Sigmoid colon (tissue), 7 donors: ENCODE measurements around the gene NXF3. TPM values are rescaled to one million over a fixed set of nuclear protein-coding genes. Genes with fewer than 3 reads are reported as not detected.
"Not testable (repeated sequence)": the region's sequence is repeated elsewhere in the genome, so short reads cannot be mapped to it uniquely, and the experiment has no call there.

ENCODE experiments used
- DNase-seq: peaks from one replicate; pipeline ENCODE4 v3.0.0-alpha.2; 2019
- H3K27ac ChIP-seq, 4 donors: fragments of 200-600 bp; sonication (generic); one replicate each; pipeline ENCODE4 v1.5.1; 2016 to 2019; ENCODE audit warnings: mild to moderate bottlenecking in 1 of 4
- H3K27me3 ChIP-seq, 3 donors: fragments of 200-600 bp; sonication (generic); one replicate each; pipeline ENCODE4 v1.5.1; 2019; ENCODE audit warnings: mild to moderate bottlenecking in 1 of 3
- H3K36me3 ChIP-seq, 4 donors: fragments of 200-600 bp; sonication (generic); one replicate each; pipeline ENCODE4 v1.5.1; 2016 to 2019
- H3K4me1 ChIP-seq, 4 donors: fragments of 200-600 bp; sonication (generic); one replicate each; pipeline ENCODE4 v1.5.1; 2017 to 2019
- H3K4me3 ChIP-seq, 4 donors: fragments of 200-600 bp; sonication (generic); one replicate each; pipeline ENCODE4 v1.5.1; 2017 to 2019; ENCODE audit warnings: mild to moderate bottlenecking in 2 of 4, moderate library complexity in 1 of 4
- H3K9me3 ChIP-seq, 4 donors: fragments of 200-600 bp in 3 of 4; sonication (generic) in 3 of 4; one replicate each; pipeline versions ENCODE4 v1.5.1 to v1.6.1; 2013 to 2019
- EP300 ChIP-seq, 4 donors: sonication (generic); formaldehyde crosslinking; IDR thresholded peaks; one replicate each; pipeline ENCODE4 v1.6.1; 2017; ENCODE audit warnings: antibody characterized with exemption in 4 of 4
- POLR2A ChIP-seq, 2 donors: fragments of 450-650 bp; IDR thresholded peaks; one replicate each; pipeline ENCODE4 v1.6.1; 2016; ENCODE audit warnings: antibody characterized with exemption in 2 of 2, mild to moderate bottlenecking in 2 of 2, moderate library complexity in 2 of 2
- POLR2AphosphoS5 ChIP-seq, 4 donors: sonication (generic); formaldehyde crosslinking; IDR thresholded peaks; one replicate each; pipeline ENCODE4 v1.6.1; 2017; ENCODE audit warnings: antibody characterized with exemption in 4 of 4
- WGBS, 2 donors: extraction: QIAGEN DNeasy Blood & Tissue Kit; methylation state at CpG; one replicate each; pipeline ENCODE4 v1.1.7; 2013; 5-methylcytosine and 5-hydroxymethylcytosine counted together
- intact Hi-C: fragments of 100-400 bp; cut with DNase I; formaldehyde crosslinking; loops from one replicate; pipeline ENCODE4 v1.15.1; 2023
- polyA plus RNA-seq, 3 donors: library from polyadenylated mRNA; stranded (reverse); fragments of 200-250 nt; gene quantifications; one replicate each; pipeline ENCODE4 v1.2.3, GENCODE V29; 2013
- total RNA-seq, 4 donors: library from RNA; depleted of rRNA; stranded (reverse); fragments of >200 nt; gene quantifications; one replicate each; pipeline ENCODE4 v1.1.0, GENCODE V29; 2016
- TF ChIP-seq, protein P1 (sequence below), 4 experiments: fragments of 450-650 bp in 3 of 4; fragments of 200-600 bp in 1 of 4; IDR thresholded peaks; one replicate each; pipeline ENCODE4 v1.5.1; 2016 to 2019; ENCODE audit warnings: antibody characterized with exemption in 4 of 4, mild to moderate bottlenecking in 3 of 4, moderate library complexity in 2 of 4
- donor health status: healthy with polysubstance abuse.
- donor health status: Bipolar disorder and iron deficiency.
- donor health status: healthy.

Gene NXF3, protein sequence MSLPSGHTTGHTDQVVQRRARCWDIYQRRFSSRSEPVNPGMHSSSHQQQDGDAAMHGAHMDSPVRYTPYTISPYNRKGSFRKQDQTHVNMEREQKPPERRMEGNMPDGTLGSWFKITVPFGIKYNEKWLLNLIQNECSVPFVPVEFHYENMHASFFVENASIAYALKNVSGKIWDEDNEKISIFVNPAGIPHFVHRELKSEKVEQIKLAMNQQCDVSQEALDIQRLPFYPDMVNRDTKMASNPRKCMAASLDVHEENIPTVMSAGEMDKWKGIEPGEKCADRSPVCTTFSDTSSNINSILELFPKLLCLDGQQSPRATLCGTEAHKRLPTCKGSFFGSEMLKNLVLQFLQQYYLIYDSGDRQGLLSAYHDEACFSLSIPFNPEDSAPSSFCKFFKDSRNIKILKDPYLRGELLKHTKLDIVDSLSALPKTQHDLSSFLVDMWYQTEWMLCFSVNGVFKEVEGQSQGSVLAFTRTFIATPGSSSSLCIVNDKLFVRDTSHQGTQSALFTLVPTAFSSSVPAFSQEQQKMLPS
- total RNA-seq (1 to 10 TPM in 1 of 4 donors, under 1 TPM in 1, not detected in 2; 0.36 to 1.2 TPM), polyA plus RNA-seq (under 1 TPM in 1 of 3 donors, not detected in 2; 0.15 TPM)

DNA sequence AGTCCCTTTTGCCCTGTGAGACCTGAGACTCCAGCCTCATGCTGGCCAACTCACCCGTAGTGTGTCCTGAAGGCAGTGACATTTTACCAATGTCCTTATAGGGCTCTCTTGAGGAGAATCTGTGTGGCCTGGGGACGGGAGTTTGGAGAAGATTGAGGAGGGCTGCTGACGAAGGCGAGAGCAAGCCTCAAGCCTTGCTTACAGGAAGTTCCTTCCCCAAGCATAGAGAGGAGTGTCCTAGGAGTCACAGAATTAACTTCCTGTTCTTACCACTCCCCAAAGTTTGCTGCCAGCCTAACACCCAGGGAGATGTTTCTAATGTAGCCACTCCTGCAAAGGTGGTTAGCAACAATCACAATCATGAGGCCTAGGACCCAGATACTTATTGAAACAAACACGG lies at the start of gene NXF3:
TSS of gene NXF3 (minus strand) at position 202 of the 400 bp plus-strand sequence. CDS start at position 82, 120 bp downstream.
- intact Hi-C loops: no loop called here
- no peaks in the 10 kb centered on the region for H3K9me3 ChIP-seq
- H3K4me3 ChIP-seq: no peak within 1 kb of the TSS
- no peak for TF ChIP-seq POLR2AphosphoS5 (IDR thresholded peaks at IDR 0.05)
- no peak for TF ChIP-seq POLR2A (IDR thresholded peaks at IDR 0.05)
- no peak for TF ChIP-seq EP300 (IDR thresholded peaks at IDR 0.05)
- TF ChIP-seq, protein P1, sequence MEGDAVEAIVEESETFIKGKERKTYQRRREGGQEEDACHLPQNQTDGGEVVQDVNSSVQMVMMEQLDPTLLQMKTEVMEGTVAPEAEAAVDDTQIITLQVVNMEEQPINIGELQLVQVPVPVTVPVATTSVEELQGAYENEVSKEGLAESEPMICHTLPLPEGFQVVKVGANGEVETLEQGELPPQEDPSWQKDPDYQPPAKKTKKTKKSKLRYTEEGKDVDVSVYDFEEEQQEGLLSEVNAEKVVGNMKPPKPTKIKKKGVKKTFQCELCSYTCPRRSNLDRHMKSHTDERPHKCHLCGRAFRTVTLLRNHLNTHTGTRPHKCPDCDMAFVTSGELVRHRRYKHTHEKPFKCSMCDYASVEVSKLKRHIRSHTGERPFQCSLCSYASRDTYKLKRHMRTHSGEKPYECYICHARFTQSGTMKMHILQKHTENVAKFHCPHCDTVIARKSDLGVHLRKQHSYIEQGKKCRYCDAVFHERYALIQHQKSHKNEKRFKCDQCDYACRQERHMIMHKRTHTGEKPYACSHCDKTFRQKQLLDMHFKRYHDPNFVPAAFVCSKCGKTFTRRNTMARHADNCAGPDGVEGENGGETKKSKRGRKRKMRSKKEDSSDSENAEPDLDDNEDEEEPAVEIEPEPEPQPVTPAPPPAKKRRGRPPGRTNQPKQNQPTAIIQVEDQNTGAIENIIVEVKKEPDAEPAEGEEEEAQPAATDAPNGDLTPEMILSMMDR (IDR thresholded peaks at IDR 0.05): no peak
- H3K36me3 ChIP-seq: no peaks in the 10 kb centered on the region
- 72 to 83% methylated on average over 5 of the region's 5 CpGs for WGBS, 2 donors
- H3K27ac ChIP-seq: no peak within 1 kb of the TSS
- H3K4me1 ChIP-seq: no peaks in the 10 kb centered on the region
- DNase-seq: no peak
- H3K27me3 ChIP-seq: no peaks in the 10 kb centered on the region

DNA sequence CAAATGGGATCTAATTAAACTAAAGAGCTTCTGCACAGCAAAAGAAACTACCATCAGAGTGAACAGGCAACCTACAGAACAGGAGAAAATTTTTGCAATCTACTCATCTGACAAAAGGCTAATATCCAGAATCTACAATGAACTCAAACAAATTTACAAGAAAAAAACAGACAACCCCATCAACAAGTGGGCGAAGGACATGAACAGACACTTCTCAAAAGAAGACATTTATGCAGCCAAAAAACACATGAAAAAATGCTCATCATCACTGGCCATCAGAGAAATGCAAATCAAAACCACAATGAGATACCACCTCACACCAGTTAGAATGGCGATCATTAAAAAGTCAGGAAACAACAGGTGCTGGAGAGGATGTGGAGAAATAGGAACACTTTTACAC lies 43.6 kb upstream of the NXF3 start:
- H3K27me3 ChIP-seq, H3K4me3 ChIP-seq, intact Hi-C loops, H3K27ac ChIP-seq, H3K4me1 ChIP-seq, H3K36me3 ChIP-seq, H3K9me3 ChIP-seq, DNase-seq: not testable (repeated sequence)
- WGBS, 2 donors: 67 to 93% methylated on average over 1 of the region's 2 CpGs

DNA sequence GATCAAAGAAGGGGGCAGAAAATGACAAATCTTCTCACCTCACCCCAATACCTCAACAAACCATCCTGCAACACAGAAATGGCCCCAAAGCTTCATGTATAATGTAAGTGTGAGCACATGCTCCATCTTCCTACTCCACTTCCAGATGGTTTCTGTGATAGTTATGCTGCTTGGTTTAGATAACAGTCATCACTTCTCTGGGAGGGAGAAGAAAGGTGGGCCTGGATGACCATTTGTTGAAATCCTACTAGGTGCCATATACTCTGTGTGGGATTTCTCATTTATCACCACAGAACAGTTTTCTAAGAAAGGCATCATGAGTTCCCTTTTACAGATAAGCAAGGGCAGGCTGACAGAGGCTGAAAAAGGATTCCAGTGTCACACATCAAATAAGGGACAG lies 31.3 kb upstream of the NXF3 start:
- intact Hi-C loops: no loop called here
- H3K4me1 ChIP-seq: no peaks in the 10 kb centered on the region
- no peaks in the 10 kb centered on the region for H3K27me3 ChIP-seq
- DNase-seq: no peak
- no peaks in the 10 kb centered on the region for H3K9me3 ChIP-seq
- TF ChIP-seq EP300 (IDR thresholded peaks at IDR 0.05) (no peak), POLR2AphosphoS5 (IDR thresholded peaks at IDR 0.05) (no peak), POLR2A (IDR thresholded peaks at IDR 0.05) (no peak)
- TF ChIP-seq, protein P1 (IDR thresholded peaks at IDR 0.05): no peak
- no peaks in the 10 kb centered on the region for H3K36me3 ChIP-seq
- no peak overlapping the region for H3K27ac ChIP-seq
- H3K4me3 ChIP-seq: no peak overlapping the region

DNA sequence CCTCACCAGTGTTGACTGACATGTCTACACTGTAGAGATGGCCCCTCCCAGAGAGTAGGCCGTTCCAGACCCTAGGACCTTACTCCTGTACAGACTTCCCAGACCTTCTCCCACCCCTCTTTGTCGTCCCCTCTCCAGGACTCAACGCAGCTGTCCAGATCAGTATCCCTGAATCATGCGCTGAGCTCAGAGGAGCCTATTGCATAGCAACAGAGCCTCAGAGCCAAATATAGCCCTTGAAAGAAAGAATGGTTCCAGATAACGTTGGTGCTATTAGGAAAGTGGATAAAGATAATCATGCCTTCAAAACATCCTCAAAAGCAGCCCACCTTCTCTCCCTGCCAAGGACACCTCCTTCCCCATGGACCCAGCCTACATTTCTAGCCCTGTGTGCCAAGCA lies 27.8 kb upstream of the NXF3 start:
- WGBS, 2 donors: 80 to 82% methylated on average over 5 of the region's 5 CpGs
- Histone ChIP-seq H3K4me1 (no peaks in the 10 kb centered on the region), H3K4me3 (no peak overlapping the region), H3K9me3 (no peaks in the 10 kb centered on the region), H3K36me3 (no peaks in the 10 kb centered on the region), H3K27me3 (no peaks in the 10 kb centered on the region), H3K27ac (no peak overlapping the region)
- intact Hi-C loops: no loop called here
- DNase-seq: no peak
- TF ChIP-seq POLR2AphosphoS5 (IDR thresholded peaks at IDR 0.05) (no peak), EP300 (IDR thresholded peaks at IDR 0.05) (no peak), POLR2A (IDR thresholded peaks at IDR 0.05) (no peak)
- TF ChIP-seq, protein P1 (IDR thresholded peaks at IDR 0.05): no peak

DNA sequence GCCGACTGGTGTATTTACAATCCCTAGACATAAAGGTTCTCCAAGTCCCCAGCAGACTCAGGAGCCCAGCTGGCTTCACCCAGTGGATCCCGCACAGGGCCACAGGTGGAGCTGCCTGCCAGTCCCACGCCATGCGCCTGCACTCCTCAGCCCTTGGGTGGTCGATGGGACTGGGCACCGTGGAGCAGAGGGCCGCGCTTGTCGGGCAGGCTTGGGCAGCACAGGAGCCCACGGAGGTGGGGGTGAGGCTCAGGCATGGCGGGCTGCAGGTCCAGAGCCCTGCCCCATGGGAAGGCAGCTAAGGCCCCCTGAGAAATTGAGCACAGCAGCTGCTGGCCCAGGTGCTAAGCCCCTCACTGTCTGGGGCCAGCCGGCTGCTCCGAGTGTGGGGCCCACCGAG lies 24.0 kb upstream of the NXF3 start:
- H3K4me1 ChIP-seq, DNase-seq, H3K9me3 ChIP-seq, H3K36me3 ChIP-seq, H3K27ac ChIP-seq, H3K27me3 ChIP-seq, H3K4me3 ChIP-seq, intact Hi-C loops: not testable (repeated sequence)
- WGBS, 2 donors: 93% methylated on average over 14 of the region's 14 CpGs

DNA sequence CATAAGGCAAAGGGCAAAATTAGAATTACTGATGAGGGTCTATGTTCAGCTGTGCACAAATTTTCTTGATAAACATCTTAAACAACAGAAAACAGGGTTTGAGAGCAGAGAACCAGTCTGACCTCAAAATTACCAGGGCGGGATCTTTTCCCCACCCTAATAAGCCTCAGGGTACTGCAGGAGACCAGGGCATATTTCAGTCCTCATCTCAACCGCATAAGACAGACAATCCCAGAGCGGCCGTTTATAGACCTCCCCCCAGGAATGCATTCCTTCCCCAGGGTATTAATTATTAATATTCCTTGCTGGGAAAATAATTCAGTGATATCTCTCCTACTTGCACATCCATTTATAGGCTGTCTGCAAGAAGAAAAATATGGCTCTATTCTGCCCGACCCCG lies 16.6 kb upstream of the NXF3 start:
- WGBS, 2 donors: 80 to 95% methylated on average over 6 of the region's 6 CpGs
- intact Hi-C loops, H3K4me1 ChIP-seq: not testable (repeated sequence)

More for the DNA sequence above, 16.6 kb upstream of the NXF3 start:
- not testable (repeated sequence) for H3K36me3 ChIP-seq, DNase-seq, H3K27me3 ChIP-seq, H3K27ac ChIP-seq, H3K9me3 ChIP-seq, H3K4me3 ChIP-seq
